H9 (cell line): ENCODE results near the gene RASSF9. TPM values are rescaled to one million over a fixed set of nuclear protein-coding genes. Genes with fewer than 3 reads are reported as not detected.

Source experiments
- DNase-seq: peaks from one replicate; pipeline ENCODE4 v3.0.0-alpha.2; 2017
- H2AFZ ChIP-seq: one replicate; pipeline ENCODE4 v1.6.1; 2013; ENCODE audit warnings: mild to moderate bottlenecking, low read length, control low read depth, moderate library complexity
- H2AK5ac ChIP-seq: 2 replicates; pipeline ENCODE4 v1.6.1; 2013; ENCODE audit warnings: low read length, control low read depth, mixed read lengths; ENCODE audit not compliant: insufficient read length
- H2BK120ac ChIP-seq: one replicate; pipeline ENCODE4 v1.6.1; 2013; ENCODE audit warnings: low read depth, mild to moderate bottlenecking, low read length, control low read depth, inconsistent platforms; ENCODE audit not compliant: poor library complexity, severe bottlenecking
- H2BK12ac ChIP-seq: 2 replicates; pipeline ENCODE4 v1.6.1; 2013; ENCODE audit warnings: low read length, control low read depth, mixed read lengths, low read depth; ENCODE audit not compliant: insufficient read length
- H2BK15ac ChIP-seq: 2 replicates; pipeline ENCODE4 v1.6.1; 2013; ENCODE audit warnings: low read depth, low read length, control low read depth
- H2BK20ac ChIP-seq: one replicate; pipeline ENCODE4 v1.6.1; 2013; ENCODE audit warnings: low read depth, mild to moderate bottlenecking, low read length, control low read depth, inconsistent platforms; ENCODE audit not compliant: poor library complexity, severe bottlenecking
- H2BK5ac ChIP-seq: 2 replicates; pipeline ENCODE4 v1.6.1; 2013; ENCODE audit warnings: low read length, control low read depth, mixed read lengths; ENCODE audit not compliant: insufficient read length
- H3K14ac ChIP-seq: 2 replicates; pipeline ENCODE4 v1.6.1; 2013; ENCODE audit warnings: low read length, control low read depth; ENCODE audit not compliant: insufficient read depth
- H3K18ac ChIP-seq: 2 replicates; pipeline ENCODE4 v1.6.1; 2013; ENCODE audit warnings: low read depth, mild to moderate bottlenecking, mixed read lengths, low read length, control low read depth; ENCODE audit not compliant: insufficient read length
- H3K23ac ChIP-seq: 2 replicates; pipeline ENCODE4 v1.6.1; 2013; ENCODE audit warnings: low read length, control low read depth, mixed read lengths, low read depth; ENCODE audit not compliant: insufficient read length
- H3K23me2 ChIP-seq: 2 replicates; pipeline ENCODE4 v1.6.1; 2013; ENCODE audit warnings: low read depth, mild to moderate bottlenecking, mixed read lengths, low read length, control low read depth; ENCODE audit not compliant: insufficient read length, poor library complexity, severe bottlenecking
- H3K27ac ChIP-seq: 2 replicates; pipeline ENCODE4 v1.5.1; 2013; ENCODE audit warnings: low read length, control low read depth, mixed read lengths, low read depth; ENCODE audit not compliant: insufficient read length
- H3K27me3 ChIP-seq: 2 replicates; pipeline ENCODE4 v1.6.1; 2013; ENCODE audit warnings: low read length, control low read depth, inconsistent platforms; ENCODE audit not compliant: insufficient read depth
- H3K4ac ChIP-seq: 2 replicates; pipeline ENCODE4 v1.6.1; 2013; ENCODE audit warnings: low read depth, mild to moderate bottlenecking, control low read depth, inconsistent platforms, low read length, moderate library complexity
- H3K4me1 ChIP-seq: 2 replicates; pipeline ENCODE4 v1.6.1; 2013; ENCODE audit warnings: low read length, control low read depth, inconsistent platforms; ENCODE audit not compliant: insufficient read depth
- H3K4me2 ChIP-seq: 2 replicates; pipeline ENCODE4 v1.6.1; 2013; ENCODE audit warnings: low read length, control low read depth, mixed read lengths; ENCODE audit not compliant: insufficient read length, insufficient read depth
- H3K56ac ChIP-seq: 2 replicates; pipeline ENCODE4 v1.6.1; 2013; ENCODE audit warnings: low read depth, mild to moderate bottlenecking, mixed read lengths, low read length, control low read depth; ENCODE audit not compliant: insufficient read length
- H3K79me1 ChIP-seq: 2 replicates; pipeline ENCODE4 v1.6.1; 2013; ENCODE audit warnings: low read depth, mild to moderate bottlenecking, moderate library complexity, low read length, control low read depth, inconsistent platforms; ENCODE audit not compliant: insufficient read depth, poor library complexity, severe bottlenecking
- H3K79me2 ChIP-seq: 2 replicates; pipeline ENCODE4 v1.6.1; 2013; ENCODE audit warnings: low read length, control low read depth, inconsistent platforms; ENCODE audit not compliant: insufficient read depth
- H3K9ac ChIP-seq: 2 replicates; pipeline ENCODE4 v1.6.1; 2013; ENCODE audit warnings: low read length, control low read depth, mixed read lengths; ENCODE audit not compliant: insufficient read length; ENCODE audit errors: extremely low read depth
- H3K9me3 ChIP-seq: one replicate; pipeline ENCODE4 v1.6.1; 2013; ENCODE audit warnings: low read depth, low read length, inconsistent platforms; ENCODE audit not compliant: control insufficient read depth
- H3T11ph ChIP-seq: one replicate; pipeline ENCODE4 v1.6.1; 2013; ENCODE audit warnings: mild to moderate bottlenecking, low read length, control low read depth, inconsistent platforms
- H4K20me1 ChIP-seq: one replicate; pipeline ENCODE4 v1.6.1; 2013; ENCODE audit not compliant: control insufficient read depth, insufficient read length, insufficient read depth
- H4K5ac ChIP-seq: 2 replicates; pipeline ENCODE4 v1.6.1; 2013; ENCODE audit warnings: low read depth, mild to moderate bottlenecking, mixed read lengths, low read length, control low read depth; ENCODE audit not compliant: insufficient read length
- H4K8ac ChIP-seq: replicated peaks from 2 replicates; pipeline ENCODE4 v1.6.1; 2013; ENCODE audit warnings: low read length, control low read depth, mixed read lengths, low read depth; ENCODE audit not compliant: insufficient read length
- H4K91ac ChIP-seq: 2 replicates; pipeline ENCODE4 v1.6.1; 2013; ENCODE audit warnings: low read depth, mild to moderate bottlenecking, moderate library complexity, mixed read lengths, low read length, control low read depth; ENCODE audit not compliant: insufficient read length
- H3K27ac Mint-ChIP-seq, 3 experiments: 2 replicates in 2 of 3; 3 replicates in 1 of 3; pipeline ENCODE4 v1.8.0; 2020 to 2021; ENCODE audit warnings: mixed read lengths in 3 of 3, mild to moderate bottlenecking in 1 of 3, moderate library complexity in 1 of 3
- H3K27me3 Mint-ChIP-seq: 2 replicates; pipeline ENCODE4 v1.8.0; 2021; ENCODE audit warnings: low read depth, mild to moderate bottlenecking, moderate library complexity, mixed read lengths
- H3K36me3 Mint-ChIP-seq, 3 experiments: 2 replicates in 2 of 3; 3 replicates in 1 of 3; pipeline ENCODE4 v1.8.0; 2020 to 2021; ENCODE audit warnings: low read depth in 3 of 3, mixed read lengths in 3 of 3; ENCODE audit not compliant: insufficient read depth in 1 of 3
- H3K4me1 Mint-ChIP-seq, 2 experiments: 2 replicates each; pipeline ENCODE4 v1.8.0; 2020; ENCODE audit warnings: mixed read lengths in 2 of 2
- H3K4me3 Mint-ChIP-seq, 2 experiments: 2 replicates in 1 of 2; 3 replicates in 1 of 2; pipeline ENCODE4 v1.8.0; 2020 to 2021; ENCODE audit warnings: mild to moderate bottlenecking in 2 of 2, mixed read lengths in 2 of 2, moderate library complexity in 1 of 2
- H3K9me3 Mint-ChIP-seq, 2 experiments: 2 replicates in 1 of 2; 3 replicates in 1 of 2; pipeline ENCODE4 v1.8.0; 2020; ENCODE audit warnings: mild to moderate bottlenecking in 2 of 2, mixed read lengths in 2 of 2, moderate library complexity in 1 of 2
- WGBS: extraction: QIAGEN DNeasy Blood & Tissue Kit; methylation state at CpG from one replicate; pipeline ENCODE4 v1.1.7; 2013; ENCODE audit warnings: missing lambda C conversion rate, low lambda C conversion rate, mixed read lengths; ENCODE audit not compliant: insufficient read length; ENCODE audit errors: extremely low coverage; 5-methylcytosine and 5-hydroxymethylcytosine counted together
- total RNA-seq: library from RNA; stranded (reverse); gene quantifications from 2 replicates; pipeline ENCODE4 v1.2.1, GENCODE V29; 2021
- TF ChIP-seq, protein P1 (sequence below): fragments of 200-600 bp; sonication (generic); conservative IDR thresholded peaks from 3 replicates; pipeline ENCODE4 v1.8.0; 2021; ENCODE audit warnings: antibody characterized with exemption, mild to moderate bottlenecking

Gene RASSF9
- total RNA-seq, 1 experiment from 2014 or later, result 0.04 TPM

- Histone ChIP-seq H4K5ac (no peak overlapping the region), H3T11ph (no peak overlapping the region), H3K23ac (no peak overlapping the region), H4K8ac (no peak overlapping the region), H2AK5ac (no peak overlapping the region), H2BK12ac (no peak overlapping the region), H3K4me1 (no peaks in the 10 kb centered on the region), H2AFZ (no peak overlapping the region), H2BK120ac (no peak overlapping the region), H3K79me1 (no peaks in the 10 kb centered on the region), H3K4me2 (no peak overlapping the region), H3K9me3 (no peaks in the 10 kb centered on the region), H3K79me2 (no peaks in the 10 kb centered on the region), H3K14ac (no peak overlapping the region), H3K23me2 (no peaks in the 10 kb centered on the region), H3K56ac (no peak overlapping the region), H4K91ac (no peak overlapping the region), H2BK15ac (no peak overlapping the region), H2BK5ac (no peak overlapping the region), H3K27ac (no peak overlapping the region), H3K18ac (no peak overlapping the region), H3K9ac (no peak overlapping the region), H4K20me1 (no peaks in the 10 kb centered on the region), H2BK20ac (no peak overlapping the region), H3K27me3 (no peaks in the 10 kb centered on the region), H3K4ac (no peak overlapping the region)
- Mint-ChIP-seq H3K4me3 (no peak overlapping the region), H3K27ac (no peak overlapping the region), H3K4me1 (no peaks in the 10 kb centered on the region), H3K36me3 (no peaks in the 10 kb centered on the region), H3K27me3 (no peaks in the 10 kb centered on the region), H3K9me3 (no peaks in the 10 kb centered on the region)
- TF ChIP-seq, protein P1, sequence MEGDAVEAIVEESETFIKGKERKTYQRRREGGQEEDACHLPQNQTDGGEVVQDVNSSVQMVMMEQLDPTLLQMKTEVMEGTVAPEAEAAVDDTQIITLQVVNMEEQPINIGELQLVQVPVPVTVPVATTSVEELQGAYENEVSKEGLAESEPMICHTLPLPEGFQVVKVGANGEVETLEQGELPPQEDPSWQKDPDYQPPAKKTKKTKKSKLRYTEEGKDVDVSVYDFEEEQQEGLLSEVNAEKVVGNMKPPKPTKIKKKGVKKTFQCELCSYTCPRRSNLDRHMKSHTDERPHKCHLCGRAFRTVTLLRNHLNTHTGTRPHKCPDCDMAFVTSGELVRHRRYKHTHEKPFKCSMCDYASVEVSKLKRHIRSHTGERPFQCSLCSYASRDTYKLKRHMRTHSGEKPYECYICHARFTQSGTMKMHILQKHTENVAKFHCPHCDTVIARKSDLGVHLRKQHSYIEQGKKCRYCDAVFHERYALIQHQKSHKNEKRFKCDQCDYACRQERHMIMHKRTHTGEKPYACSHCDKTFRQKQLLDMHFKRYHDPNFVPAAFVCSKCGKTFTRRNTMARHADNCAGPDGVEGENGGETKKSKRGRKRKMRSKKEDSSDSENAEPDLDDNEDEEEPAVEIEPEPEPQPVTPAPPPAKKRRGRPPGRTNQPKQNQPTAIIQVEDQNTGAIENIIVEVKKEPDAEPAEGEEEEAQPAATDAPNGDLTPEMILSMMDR, result no peak
- no CpG with 5 or more reads among the region's 2 CpGs for WGBS
- DNase-seq, result no peak
These were observed 38.1 kb downstream of the RASSF9 start for GRCh38 chr12:85798122-85798521.
